Neural crest cell (in vitro differentiated cells): ENCODE measurements around the gene MAP4K1. TPM values are rescaled to one million over a fixed set of nuclear protein-coding genes. Genes with fewer than 3 reads are reported as not detected.

ENCODE experiments used
- DNase-seq: peaks from one replicate; pipeline ENCODE4 v3.0.0; 2021; ENCODE audit warnings: low read depth, mixed read lengths, low spot score
- H3K27ac Mint-ChIP-seq: one replicate; pipeline ENCODE4 v1.8.0; 2021; ENCODE audit warnings: mild to moderate bottlenecking, mixed read lengths; ENCODE audit not compliant: unreplicated experiment
- H3K27me3 Mint-ChIP-seq: 2 replicates; pipeline ENCODE4 v1.8.0; 2021; ENCODE audit warnings: low read depth, mild to moderate bottlenecking, mixed read lengths
- H3K36me3 Mint-ChIP-seq: 2 replicates; pipeline ENCODE4 v1.8.0; 2021; ENCODE audit warnings: low read depth, mild to moderate bottlenecking, mixed read lengths
- H3K4me1 Mint-ChIP-seq: 2 replicates; pipeline ENCODE4 v1.8.0; 2021; ENCODE audit warnings: mixed read lengths
- H3K4me3 Mint-ChIP-seq: one replicate; pipeline ENCODE4 v1.8.0; 2021; ENCODE audit warnings: mild to moderate bottlenecking, mixed read lengths
- H3K9me3 Mint-ChIP-seq: 2 replicates; pipeline ENCODE4 v1.8.0; 2021; ENCODE audit warnings: mixed read lengths
- CTCF ChIP-seq: fragments of 200-600 bp; sonication (generic); conservative IDR thresholded peaks from 2 replicates; pipeline ENCODE4 v1.5.0; 2021; ENCODE audit warnings: antibody characterized with exemption, mild to moderate bottlenecking
- total RNA-seq: library from RNA; stranded (reverse); gene quantifications from 2 replicates; pipeline ENCODE4 v1.2.1, GENCODE V29; 2021

MAP4K1 gene
- total RNA-seq, 1 donor from 2014 or later = 3.4 TPM

- no peak for DNase-seq
- Mint-ChIP-seq H3K27me3 (no peaks in the 10 kb centered on the region), H3K9me3 (no peaks in the 10 kb centered on the region), H3K4me1 (peaks cover 72% of the 10 kb centered on the region), H3K27ac (no peak overlapping the region), H3K4me3 (no peak overlapping the region), H3K36me3 (peaks cover 3% of the 10 kb centered on the region)
- TF ChIP-seq CTCF = no peak
Measured at GRCh38 chr19:38661136-38661535, 43.4 kb upstream of the MAP4K1 start.

GRCh38 chr19:38660724-38661123 is 43.0 kb upstream of the MAP4K1 start:
- no peak for TF ChIP-seq CTCF
- Mint-ChIP-seq H3K27me3 (no peaks in the 10 kb centered on the region), H3K36me3 (peaks cover 4% of the 10 kb centered on the region), H3K4me1 (peaks cover 72% of the 10 kb centered on the region), H3K27ac (no peak overlapping the region), H3K9me3 (no peaks in the 10 kb centered on the region), H3K4me3 (no peak overlapping the region)
- DNase-seq = no peak

GRCh38 chr19:38658462-38659306 is 40.9 kb upstream of the MAP4K1 start:
- no peak overlapping the region for H3K4me3 Mint-ChIP-seq

GRCh38 chr19:38657633-38658222 is 40.0 kb upstream of the MAP4K1 start:
- peak overlapping the region; percentile 45 for H3K27ac Mint-ChIP-seq
- peaks cover 4% of the 10 kb centered on the region for H3K36me3 Mint-ChIP-seq
- H3K4me3 Mint-ChIP-seq = peak overlapping the region; percentile 39
- no peaks in the 10 kb centered on the region for H3K9me3 Mint-ChIP-seq
- no peaks in the 10 kb centered on the region for H3K27me3 Mint-ChIP-seq
- peaks cover 73% of the 10 kb centered on the region for H3K4me1 Mint-ChIP-seq
- DNase-seq = no peak
- TF ChIP-seq CTCF = no peak

More at GRCh38 chr19:38658462-38659306, 40.9 kb upstream of the MAP4K1 start:
- no peak for DNase-seq
- no peak for TF ChIP-seq CTCF
- H3K27ac Mint-ChIP-seq = no peak overlapping the region
- H3K4me1 Mint-ChIP-seq = peaks cover 73% of the 10 kb centered on the region
- H3K36me3 Mint-ChIP-seq = peaks cover 4% of the 10 kb centered on the region
- no peaks in the 10 kb centered on the region for H3K27me3 Mint-ChIP-seq
- no peaks in the 10 kb centered on the region for H3K9me3 Mint-ChIP-seq

- no peaks in the 10 kb centered on the region for H3K27me3 Mint-ChIP-seq
Measured at GRCh38 chr19:38656171-38656981, 38.6 kb upstream of the MAP4K1 start.

More at GRCh38 chr19:38656171-38656981, 38.6 kb upstream of the MAP4K1 start:
- no peak for DNase-seq
- peak overlapping the region; percentile 12 for H3K4me3 Mint-ChIP-seq
- peaks cover 76% of the 10 kb centered on the region for H3K4me1 Mint-ChIP-seq
- H3K9me3 Mint-ChIP-seq = no peaks in the 10 kb centered on the region
- H3K27ac Mint-ChIP-seq = peak overlapping the region; percentile 5
- TF ChIP-seq CTCF = no peak
- H3K36me3 Mint-ChIP-seq = peaks cover 4% of the 10 kb centered on the region
